Mesothelial cell of epicardium (in vitro differentiated cells): ENCODE measurements around the gene DNAJC27. TPM values are rescaled to one million over a fixed set of nuclear protein-coding genes. Genes with fewer than 3 reads are reported as not detected.

Experiments used
- DNase-seq, 2 experiments: peaks; one replicate each; pipeline ENCODE4 v3.0.0; 2021; ENCODE audit warnings: low spot score in 2 of 2; ENCODE audit not compliant: unreplicated experiment in 2 of 2
- H3K27ac Mint-ChIP-seq: 2 replicates; pipeline ENCODE4 v1.8.0; 2021; ENCODE audit warnings: mixed read lengths
- H3K27me3 Mint-ChIP-seq: 2 replicates; pipeline ENCODE4 v1.8.0; 2021; ENCODE audit warnings: low read depth, mixed read lengths
- H3K36me3 Mint-ChIP-seq: 2 replicates; pipeline ENCODE4 v1.8.0; 2021; ENCODE audit warnings: mixed read lengths
- H3K4me1 Mint-ChIP-seq: 2 replicates; pipeline ENCODE4 v1.8.0; 2021; ENCODE audit warnings: mixed read lengths
- H3K4me3 Mint-ChIP-seq: 2 replicates; pipeline ENCODE4 v1.8.0; 2021; ENCODE audit warnings: mild to moderate bottlenecking, moderate library complexity, mixed read lengths
- H3K9me3 Mint-ChIP-seq: 2 replicates; pipeline ENCODE4 v1.8.0; 2021; ENCODE audit warnings: mixed read lengths
- total RNA-seq: library from RNA; stranded (reverse); gene quantifications from 3 replicates; pipeline ENCODE4 v1.2.1, GENCODE V29; 2021
- TF ChIP-seq, protein P1 (sequence below): fragments of 200-600 bp; sonication (generic); IDR thresholded peaks from one replicate; pipeline ENCODE4 v1.5.0; 2021; ENCODE audit warnings: antibody characterized with exemption; ENCODE audit not compliant: unreplicated experiment

Gene DNAJC27
- total RNA-seq, 1 donor from 2014 or later: 10.9 TPM

DNA sequence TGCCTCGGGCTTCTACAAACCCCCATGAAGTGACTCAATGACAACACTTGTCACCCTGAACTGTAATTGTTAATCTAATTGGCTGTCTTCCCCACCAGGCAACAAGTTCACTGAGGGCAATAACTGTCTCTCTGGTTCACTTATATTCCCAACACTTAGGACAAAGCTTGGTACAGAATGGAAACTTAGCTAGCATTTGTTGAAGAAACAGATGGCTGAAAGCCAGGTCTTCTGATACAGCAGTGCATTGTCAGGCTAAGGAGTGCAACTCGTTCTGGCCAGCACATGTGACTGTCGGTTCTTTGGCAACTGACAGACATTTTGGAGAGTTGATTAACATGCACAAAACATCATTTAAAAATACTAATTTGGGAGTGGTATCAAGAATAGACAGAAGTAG lies 14.6 kb upstream of the DNAJC27 start:
- H3K4me1 Mint-ChIP-seq: peaks cover 23% of the 10 kb centered on the region
- TF ChIP-seq, protein P1, sequence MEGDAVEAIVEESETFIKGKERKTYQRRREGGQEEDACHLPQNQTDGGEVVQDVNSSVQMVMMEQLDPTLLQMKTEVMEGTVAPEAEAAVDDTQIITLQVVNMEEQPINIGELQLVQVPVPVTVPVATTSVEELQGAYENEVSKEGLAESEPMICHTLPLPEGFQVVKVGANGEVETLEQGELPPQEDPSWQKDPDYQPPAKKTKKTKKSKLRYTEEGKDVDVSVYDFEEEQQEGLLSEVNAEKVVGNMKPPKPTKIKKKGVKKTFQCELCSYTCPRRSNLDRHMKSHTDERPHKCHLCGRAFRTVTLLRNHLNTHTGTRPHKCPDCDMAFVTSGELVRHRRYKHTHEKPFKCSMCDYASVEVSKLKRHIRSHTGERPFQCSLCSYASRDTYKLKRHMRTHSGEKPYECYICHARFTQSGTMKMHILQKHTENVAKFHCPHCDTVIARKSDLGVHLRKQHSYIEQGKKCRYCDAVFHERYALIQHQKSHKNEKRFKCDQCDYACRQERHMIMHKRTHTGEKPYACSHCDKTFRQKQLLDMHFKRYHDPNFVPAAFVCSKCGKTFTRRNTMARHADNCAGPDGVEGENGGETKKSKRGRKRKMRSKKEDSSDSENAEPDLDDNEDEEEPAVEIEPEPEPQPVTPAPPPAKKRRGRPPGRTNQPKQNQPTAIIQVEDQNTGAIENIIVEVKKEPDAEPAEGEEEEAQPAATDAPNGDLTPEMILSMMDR: no peak
- no peak overlapping the region for H3K27ac Mint-ChIP-seq
- no peak overlapping the region for H3K4me3 Mint-ChIP-seq
- DNase-seq: no peak
- peaks cover 3% of the 10 kb centered on the region for H3K27me3 Mint-ChIP-seq
- H3K36me3 Mint-ChIP-seq: no peaks in the 10 kb centered on the region
- peaks cover 8% of the 10 kb centered on the region for H3K9me3 Mint-ChIP-seq

DNA sequence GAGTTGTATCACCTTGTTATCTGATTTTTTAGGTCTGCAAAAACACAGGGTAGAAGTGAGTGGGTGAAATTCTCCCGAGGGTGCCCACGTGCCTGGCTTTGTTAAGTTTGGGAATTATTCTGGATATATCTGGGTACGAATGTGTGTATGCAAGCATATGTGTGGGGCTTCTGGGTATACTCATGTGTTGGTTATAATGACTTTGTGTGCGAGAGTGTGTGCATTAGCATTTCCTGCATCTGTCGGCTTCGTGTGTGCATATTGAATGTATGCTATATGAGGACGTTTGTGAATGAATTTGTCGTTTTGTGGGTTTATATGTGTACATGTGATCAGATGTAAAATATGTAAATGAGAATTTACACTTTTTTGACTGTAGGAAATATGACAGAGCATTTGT lies 13.8 kb upstream of the DNAJC27 start:
- H3K4me1 Mint-ChIP-seq: peaks cover 23% of the 10 kb centered on the region
- peaks cover 2% of the 10 kb centered on the region for H3K27me3 Mint-ChIP-seq
- H3K27ac Mint-ChIP-seq: no peak overlapping the region
- H3K36me3 Mint-ChIP-seq: no peaks in the 10 kb centered on the region
- H3K9me3 Mint-ChIP-seq: peaks cover 5% of the 10 kb centered on the region
- TF ChIP-seq, protein P1: no peak
- no peak overlapping the region for H3K4me3 Mint-ChIP-seq
- no peak for DNase-seq

DNA sequence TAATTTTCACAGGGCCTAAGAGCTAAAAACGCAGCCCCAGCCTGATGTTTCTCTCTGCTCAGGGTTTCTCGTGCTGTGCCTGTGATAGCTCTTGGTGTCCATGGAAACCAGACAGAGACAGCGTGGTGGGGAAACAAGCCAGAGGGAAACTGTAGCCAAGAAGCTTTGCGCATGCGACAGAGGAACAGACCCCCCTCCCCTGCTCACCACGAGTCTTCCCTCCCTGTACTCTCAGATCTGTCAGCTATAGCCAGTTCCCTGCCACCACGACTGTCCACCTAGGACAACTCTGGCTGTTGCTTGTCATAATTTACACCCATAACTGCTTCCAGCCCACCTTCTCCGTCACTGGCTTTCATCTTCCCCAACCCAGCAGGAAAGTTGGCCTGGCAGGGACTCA lies 13.2 kb upstream of the DNAJC27 start:
- Mint-ChIP-seq H3K27me3 (no peaks in the 10 kb centered on the region), H3K27ac (peak overlapping the region; percentile 32), H3K36me3 (no peaks in the 10 kb centered on the region), H3K4me3 (no peak overlapping the region), H3K9me3 (no peaks in the 10 kb centered on the region), H3K4me1 (peaks cover 23% of the 10 kb centered on the region)
- TF ChIP-seq, protein P1: no peak
- DNase-seq: peak in 1 of 2 experiments; percentile 53

DNA sequence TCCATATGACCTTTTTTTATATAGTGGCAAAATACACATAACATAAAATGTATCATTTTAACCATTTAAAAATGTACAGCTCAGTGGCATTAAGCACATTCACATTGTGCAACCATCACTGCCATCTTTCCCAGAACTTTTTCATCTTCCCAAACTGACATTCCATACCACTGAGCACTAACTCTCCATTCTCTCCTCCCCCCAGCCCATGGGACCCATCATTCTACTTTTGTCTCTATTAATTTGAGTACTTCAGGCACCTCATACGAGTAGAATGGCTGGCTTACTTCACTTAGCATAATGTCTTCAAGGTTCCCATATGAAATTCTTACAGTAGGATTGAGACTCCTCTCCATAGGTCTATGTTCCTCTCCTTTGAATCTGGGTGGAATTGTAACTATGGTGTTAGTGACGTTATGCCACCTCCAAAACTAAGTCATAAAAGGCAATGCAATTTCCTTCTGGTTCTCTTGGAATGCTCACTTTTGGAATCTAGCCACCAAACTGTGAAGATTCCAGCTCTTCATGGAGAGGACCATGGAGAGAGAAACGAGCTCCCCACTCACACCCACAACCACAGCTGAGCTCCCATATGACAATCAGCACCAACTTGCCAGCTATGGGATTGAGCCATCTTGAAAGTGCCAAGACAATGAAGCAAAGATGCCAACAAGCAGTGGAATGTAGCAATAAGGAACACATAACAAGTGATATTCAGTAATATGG lies 9.8 kb upstream of the DNAJC27 start:
- Mint-ChIP-seq H3K4me3 (no peak overlapping the region), H3K27me3 (no peaks in the 10 kb centered on the region)
- DNase-seq: no peak

DNA sequence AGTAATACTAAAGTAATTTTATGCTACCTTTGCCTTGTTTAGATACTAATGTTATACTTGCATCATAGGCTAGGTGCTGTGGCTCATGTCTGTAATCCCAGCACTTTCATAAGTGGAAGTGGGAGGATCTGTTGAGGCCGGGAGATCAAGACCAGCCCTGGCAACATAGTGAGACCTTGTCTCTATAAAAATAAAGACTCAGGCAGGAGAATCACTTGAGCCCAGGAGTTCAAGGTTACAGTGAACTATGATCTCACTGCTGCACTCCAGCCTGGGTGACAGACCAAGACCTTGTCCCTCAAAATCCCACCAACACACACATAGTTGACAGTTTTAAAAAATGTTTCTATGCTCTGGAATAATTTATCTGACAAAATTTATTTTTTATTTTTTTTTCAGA lies 6.9 kb upstream of the DNAJC27 start:
- Mint-ChIP-seq H3K36me3 (peaks cover 5% of the 10 kb centered on the region), H3K27me3 (no peaks in the 10 kb centered on the region), H3K9me3 (peaks cover 3% of the 10 kb centered on the region), H3K4me1 (no peaks in the 10 kb centered on the region), H3K27ac (no peak overlapping the region), H3K4me3 (no peak overlapping the region)
- TF ChIP-seq, protein P1: no peak
- DNase-seq: no peak

More for the DNA sequence above, 9.8 kb upstream of the DNAJC27 start:
- H3K27ac Mint-ChIP-seq: no peak overlapping the region
- peaks cover 21% of the 10 kb centered on the region for H3K4me1 Mint-ChIP-seq
- H3K36me3 Mint-ChIP-seq: peaks cover 5% of the 10 kb centered on the region
- TF ChIP-seq, protein P1: no peak
- H3K9me3 Mint-ChIP-seq: peaks cover 3% of the 10 kb centered on the region
